HG03175 (cell line): Measurements from ENCODE around the gene REV1.
"Not testable (repeated sequence)": the region's sequence is repeated elsewhere in the genome, so short reads cannot be mapped to it uniquely, and the experiment has no call there.

Source experiments
- ATAC-seq: cut with Tn5 transposase; IDR thresholded peaks from one replicate; pipeline ENCODE4 v1.9.1; 2021; ENCODE audit warnings: mild to moderate bottlenecking, moderate library complexity; ENCODE audit not compliant: unreplicated experiment

Gene REV1

DNA sequence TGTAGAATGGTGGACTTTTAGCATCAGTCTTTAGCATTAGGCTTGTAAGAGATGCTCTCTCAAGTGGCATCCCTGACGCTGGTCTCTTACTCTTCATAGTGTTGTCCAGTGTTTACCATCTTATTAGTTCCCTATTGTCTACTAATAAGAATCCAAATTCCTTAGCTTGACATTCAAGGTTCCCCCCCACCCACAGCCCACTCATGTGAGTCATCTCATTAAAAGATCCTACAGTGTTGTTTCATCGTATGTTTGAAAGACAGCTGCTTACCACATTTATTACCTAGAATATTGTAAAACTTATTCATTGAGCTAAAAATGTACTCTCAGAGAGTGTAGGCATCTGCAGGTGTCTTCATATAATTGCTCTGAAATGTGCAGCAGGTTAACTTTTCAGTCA, 124.2 kb downstream of the REV1 start:
- ATAC-seq = no peak

GRCh38 chr2:99356853-99357252, 133.0 kb downstream of the REV1 start:
- ATAC-seq = no peak

- ATAC-seq = not testable (repeated sequence)
Measured at GRCh38 chr2:99354825-99355224, 135.0 kb downstream of the REV1 start.

GRCh38 chr2:99354070-99354469, 135.7 kb downstream of the REV1 start:
- ATAC-seq = no peak
